ENCODE measurements around the gene NKIRAS2.

DNA sequence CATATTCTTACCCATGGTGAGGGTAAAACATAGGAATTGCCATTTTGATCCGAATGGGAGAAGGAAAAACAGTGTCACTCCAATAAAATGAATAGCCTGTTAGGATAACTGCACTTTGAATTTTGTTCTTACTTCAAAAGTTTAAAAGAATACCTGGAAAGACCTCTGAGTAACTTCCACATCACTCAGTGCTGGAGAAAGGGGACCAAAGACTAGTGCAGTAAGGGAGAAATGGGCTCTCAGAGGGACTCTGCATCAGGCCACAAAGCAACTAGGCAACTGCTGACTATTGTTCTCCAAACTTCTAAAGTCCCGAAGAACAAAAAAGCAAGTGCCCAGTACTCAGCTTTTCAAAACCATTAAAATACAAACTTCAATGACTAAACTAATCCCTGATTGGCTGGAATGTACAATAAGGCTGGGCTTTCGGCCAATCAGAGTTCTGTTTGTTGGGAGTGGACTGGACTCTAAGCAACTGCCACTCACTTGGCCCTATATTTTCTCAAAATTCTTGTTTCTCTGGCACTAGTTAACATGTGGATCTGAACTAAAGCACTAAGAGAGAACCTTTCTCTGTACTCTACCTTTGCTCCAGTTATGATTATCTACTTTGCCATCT, 8.9 kb upstream of the NKIRAS2 start:
- TF ChIP-seq, protein P1, sequence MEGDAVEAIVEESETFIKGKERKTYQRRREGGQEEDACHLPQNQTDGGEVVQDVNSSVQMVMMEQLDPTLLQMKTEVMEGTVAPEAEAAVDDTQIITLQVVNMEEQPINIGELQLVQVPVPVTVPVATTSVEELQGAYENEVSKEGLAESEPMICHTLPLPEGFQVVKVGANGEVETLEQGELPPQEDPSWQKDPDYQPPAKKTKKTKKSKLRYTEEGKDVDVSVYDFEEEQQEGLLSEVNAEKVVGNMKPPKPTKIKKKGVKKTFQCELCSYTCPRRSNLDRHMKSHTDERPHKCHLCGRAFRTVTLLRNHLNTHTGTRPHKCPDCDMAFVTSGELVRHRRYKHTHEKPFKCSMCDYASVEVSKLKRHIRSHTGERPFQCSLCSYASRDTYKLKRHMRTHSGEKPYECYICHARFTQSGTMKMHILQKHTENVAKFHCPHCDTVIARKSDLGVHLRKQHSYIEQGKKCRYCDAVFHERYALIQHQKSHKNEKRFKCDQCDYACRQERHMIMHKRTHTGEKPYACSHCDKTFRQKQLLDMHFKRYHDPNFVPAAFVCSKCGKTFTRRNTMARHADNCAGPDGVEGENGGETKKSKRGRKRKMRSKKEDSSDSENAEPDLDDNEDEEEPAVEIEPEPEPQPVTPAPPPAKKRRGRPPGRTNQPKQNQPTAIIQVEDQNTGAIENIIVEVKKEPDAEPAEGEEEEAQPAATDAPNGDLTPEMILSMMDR (IDR thresholded peaks at IDR 0.05), result no peak
- TF ChIP-seq EP300 (IDR thresholded peaks at IDR 0.05) (no peak), POLR2AphosphoS5 (IDR thresholded peaks at IDR 0.05) (no peak), POLR2A (IDR thresholded peaks at IDR 0.05) (no peak)

Data from suprapubic skin (tissue), 4 donors.